GM12875 (cell line): ENCODE data around the gene NEK6.

Source experiments
- H3K4me3 ChIP-seq: one replicate; pipeline ENCODE4 v1.5.1; 2011; ENCODE audit warnings: low read depth, low read length, control low read depth
- CTCF ChIP-seq: IDR thresholded peaks from 2 replicates; pipeline ENCODE4 v1.5.1; 2011; ENCODE audit warnings: low read depth, mild to moderate bottlenecking, control low read depth, inconsistent platforms, low read length, moderate library complexity, borderline replicate concordance; ENCODE audit not compliant: insufficient read depth

The NEK6 gene

GRCh38 chr9:124332361-124333202 is 74.8 kb downstream of the NEK6 start:
- H3K4me3 ChIP-seq: no peak overlapping the region
- TF ChIP-seq CTCF: no peak

GRCh38 chr9:124333203-124333579 is 75.4 kb downstream of the NEK6 start:
- no peak overlapping the region for H3K4me3 ChIP-seq
- TF ChIP-seq CTCF: no peak

DNA sequence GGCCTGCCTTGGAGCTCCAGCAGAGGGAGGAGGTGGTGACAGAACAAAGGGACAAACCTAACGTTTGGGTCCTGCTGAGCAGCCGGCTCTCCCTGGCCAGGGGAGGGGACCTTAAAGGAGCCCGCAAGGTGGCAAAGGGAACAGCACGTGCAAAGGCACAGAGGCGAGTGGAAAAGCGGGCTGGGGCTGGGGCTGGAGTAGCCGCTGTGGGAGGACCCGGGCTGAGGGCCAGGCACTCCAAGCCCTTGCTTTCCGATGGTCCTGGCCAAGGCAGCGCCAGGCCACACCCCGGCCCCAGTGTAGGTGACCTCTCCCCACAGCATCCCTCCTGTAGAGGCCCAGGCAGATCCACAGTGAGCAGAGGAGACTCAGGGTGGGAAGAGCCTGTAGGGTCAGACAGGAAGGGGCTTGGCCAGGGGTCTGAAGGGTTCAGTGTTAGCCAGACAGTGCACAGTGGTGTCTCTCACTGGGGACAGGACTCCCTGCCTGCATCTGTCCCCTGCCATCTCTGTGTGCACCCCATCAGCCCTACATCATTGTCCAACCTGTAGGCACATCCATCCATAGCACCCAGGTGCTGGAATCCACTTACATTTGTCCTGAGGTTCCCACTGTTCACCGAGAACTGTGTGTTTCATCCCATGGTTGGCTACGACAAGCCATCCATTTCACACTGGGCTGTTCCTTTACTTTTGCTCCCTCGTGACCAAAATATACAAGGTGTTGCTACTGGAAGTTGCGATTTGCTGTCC is 77.0 kb downstream of the NEK6 start:
- no peak for TF ChIP-seq CTCF
- no peak overlapping the region for H3K4me3 ChIP-seq

DNA sequence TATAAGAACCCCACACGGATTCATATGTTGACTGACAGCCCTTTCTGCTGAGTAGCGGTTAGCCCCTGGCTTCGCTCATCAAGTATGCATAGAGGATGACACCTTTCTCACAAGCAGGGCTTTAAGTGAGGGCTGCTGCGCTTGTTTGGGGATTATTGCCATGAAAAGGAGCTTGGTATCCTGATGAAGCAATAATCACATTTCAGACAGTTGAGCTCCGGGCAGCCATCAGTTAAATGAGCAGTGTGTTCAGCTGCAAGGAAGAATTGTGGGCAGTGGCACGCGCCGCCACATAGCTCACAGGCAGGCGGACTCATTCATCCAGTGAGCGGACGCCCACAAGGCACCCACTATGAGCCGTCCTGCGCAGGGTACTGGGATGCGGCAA is 77.6 kb downstream of the NEK6 start:
- H3K4me3 ChIP-seq: no peak overlapping the region
- no peak for TF ChIP-seq CTCF

- H3K4me3 ChIP-seq: no peak overlapping the region
- no peak for TF ChIP-seq CTCF
These were observed 79.8 kb downstream of the NEK6 start for GRCh38 chr9:124337562-124337961.

DNA sequence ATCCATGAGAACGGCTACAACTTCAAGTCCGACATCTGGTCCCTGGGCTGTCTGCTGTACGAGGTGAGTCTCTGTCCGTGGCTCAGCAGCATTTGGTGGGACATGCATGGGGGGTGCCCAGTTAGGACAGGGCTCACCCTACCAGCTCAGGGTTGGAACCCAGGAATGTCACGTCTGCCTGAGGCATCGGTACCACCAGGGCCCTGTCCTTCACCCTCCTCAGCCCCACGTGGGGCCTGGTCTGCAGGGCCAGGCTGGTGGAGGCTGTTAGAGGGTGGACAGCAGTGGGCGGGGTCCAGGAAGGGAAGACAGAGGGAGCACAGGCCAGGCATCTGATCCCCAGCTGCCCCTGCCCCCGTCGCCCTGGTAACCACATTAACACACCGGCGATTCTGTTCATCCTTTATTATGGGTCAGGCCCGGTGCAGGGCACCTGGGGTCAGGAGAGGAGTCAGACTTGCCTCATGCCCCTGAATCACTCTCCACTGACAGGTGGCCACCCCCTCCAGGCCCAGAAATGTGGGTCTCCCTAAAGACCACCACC is 81.9 kb downstream of the NEK6 start:
- TF ChIP-seq CTCF: no peak
- H3K4me3 ChIP-seq: no peak overlapping the region
